Germinal center (tissue), 1 donor: ENCODE results near the gene ZFAND2B.
A peak's percentile ranks its signal among the peaks of the same experiment; 100 is the strongest.
"Not testable (repeated sequence)": the region's sequence is repeated elsewhere in the genome, so short reads cannot be mapped to it uniquely, and the experiment has no call there.

Source experiments
- DNase-seq: peaks from one replicate; pipeline ENCODE4 v3.0.0; 2012; ENCODE audit warnings: mixed read lengths, low spot score

The ZFAND2B gene

GRCh38 chr2:219175928-219176817 is 30.4 kb upstream of the ZFAND2B start:
- DNase-seq: peak; percentile 69

GRCh38 chr2:219176818-219177551 is 29.6 kb upstream of the ZFAND2B start, which contains the start of gene CNPPD1:
Gene CNPPD1, minus strand, starts transcription at chr2:219176925. Its CDS starts 97 bp downstream, at chr2:219176828.
- DNase-seq: peak; percentile 86

GRCh38 chr2:219177552-219178376 is 28.8 kb upstream of the ZFAND2B start, which contains the start of gene RETREG2:
Gene RETREG2, plus strand, starts transcription at chr2:219178275. Its CDS starts 78 bp downstream, at chr2:219178353.
- DNase-seq: peak; percentile 97

- peak; percentile 40 for DNase-seq
Observed at GRCh38 chr2:219178377-219179175, 28.0 kb upstream of the ZFAND2B start.

- DNase-seq: no peak
Observed at GRCh38 chr2:219179601-219180465, 26.7 kb upstream of the ZFAND2B start.

- no peak for DNase-seq
Observed at GRCh38 chr2:219180961-219181360, 25.6 kb upstream of the ZFAND2B start.

- no peak for DNase-seq
Observed at GRCh38 chr2:219181531-219181930, 25.1 kb upstream of the ZFAND2B start.

GRCh38 chr2:219182331-219183150 is 24.0 kb upstream of the ZFAND2B start:
- DNase-seq: no peak

- no peak for DNase-seq
Observed at GRCh38 chr2:219183151-219183772, 23.3 kb upstream of the ZFAND2B start.

GRCh38 chr2:219184121-219184520 is 22.5 kb upstream of the ZFAND2B start:
- DNase-seq: no peak

- DNase-seq: peak; percentile 15
Observed at GRCh38 chr2:219186754-219187456, 19.7 kb upstream of the ZFAND2B start.

GRCh38 chr2:219197388-219197787 is 9.2 kb upstream of the ZFAND2B start:
- no peak for DNase-seq

- DNase-seq: no peak
Observed at GRCh38 chr2:219198974-219199373, 7.6 kb upstream of the ZFAND2B start.

- DNase-seq: no peak
Observed at GRCh38 chr2:219199470-219200211, 6.9 kb upstream of the ZFAND2B start.

GRCh38 chr2:219200502-219201326 is 5.9 kb upstream of the ZFAND2B start:
- DNase-seq: not testable (repeated sequence)

GRCh38 chr2:219201331-219201730 is 5.3 kb upstream of the ZFAND2B start:
- DNase-seq: not testable (repeated sequence)
